IPS-NIHi7 (cell line): Measurements from ENCODE around the gene CRYGA.
"Not testable (repeated sequence)": the region's sequence is repeated elsewhere in the genome, so short reads cannot be mapped to it uniquely, and the experiment has no call there.

Experiments
- DNase-seq: peaks from one replicate; pipeline ENCODE4 v3.0.0; 2012; ENCODE audit warnings: mixed read lengths; ENCODE audit errors: extremely low spot score

CRYGA gene

GRCh38 chr2:208127090-208127489 is 36.3 kb downstream of the CRYGA start:
- DNase-seq: no peak

- no peak for DNase-seq
Measured at GRCh38 chr2:208125251-208125650, 38.1 kb downstream of the CRYGA start.

- DNase-seq: not testable (repeated sequence)
Measured at GRCh38 chr2:208124013-208124715, 39.2 kb downstream of the CRYGA start, which contains the start of gene CRYGD. CRYGD (minus strand) TSS chr2:208124524; CDS start chr2:208124473, 51 bp downstream.

- DNase-seq: no peak
Measured at GRCh38 chr2:208122248-208122647, 41.1 kb downstream of the CRYGA start.

- no peak for DNase-seq
Measured at GRCh38 chr2:208118918-208119317, 44.5 kb downstream of the CRYGA start.

- not testable (repeated sequence) for DNase-seq
Measured at GRCh38 chr2:208117390-208117789, 46.0 kb downstream of the CRYGA start.

GRCh38 chr2:208112969-208113368 is 50.4 kb downstream of the CRYGA start:
- peak; percentile 79 for DNase-seq

- not testable (repeated sequence) for DNase-seq
Measured at GRCh38 chr2:208112273-208112745, 51.1 kb downstream of the CRYGA start.
